Measurements from ENCODE around the gene TAPT1. TPM values are rescaled to one million over a fixed set of nuclear protein-coding genes. Genes with fewer than 3 reads are reported as not detected.
A peak's percentile ranks its signal among the peaks of the same experiment; 100 is the strongest.

Gene TAPT1
- total RNA-seq, 1 experiment from 2014 or later: 17.3 TPM

GRCh38 chr4:16229604-16230003, 3.3 kb upstream of the TAPT1 start:
- Histone ChIP-seq H3K9me3 (ENCODE audit: control insufficient read depth, insufficient read depth, low read depth, low read length) (no peaks in the 10 kb centered on the region), H3K4me3 (ENCODE audit: low read depth in 2 of 2, low read length in 2 of 2) (no peak overlapping the region), H3K36me3 (ENCODE audit: control insufficient read depth, insufficient read depth, low read length) (no peaks in the 10 kb centered on the region), H3K27ac (ENCODE audit: low read length) (no peak overlapping the region), H3K27me3 (ENCODE audit: control insufficient read depth, insufficient read depth, low read length) (no peaks in the 10 kb centered on the region), H3K4me1 (ENCODE audit: control insufficient read depth, insufficient read depth, low read length) (peaks cover 3% of the 10 kb centered on the region; the same call in 1 of the 2 replicates)
- ATAC-seq: no peak
- TF ChIP-seq REST (IDR thresholded peaks at IDR 0.05; ENCODE audit: insufficient read depth in 1 of 2, low read depth in 2 of 2, low read length in 1 of 2) (no peak), TCF7L2 (IDR thresholded peaks at IDR 0.05; ENCODE audit: low read depth, low read length) (no peak), SIN3A (IDR thresholded peaks at IDR 0.05; ENCODE audit: borderline replicate concordance, insufficient read depth, low read depth, low read length) (no peak), CTCF (IDR thresholded peaks at IDR 0.05) (no peak), POLR2AphosphoS5 (IDR thresholded peaks at IDR 0.05; ENCODE audit: low read depth, low read length) (no peak)
- ChIA-PET CTCF (no interaction called here), POLR2A (no interaction called here)
- intact Hi-C loops (cut with micrococcal nuclease; ENCODE audit: unreplicated experiment) (no loop called here), in situ Hi-C loops (cut with HindIII; ENCODE audit: low pct_unique_long_range_greater_than_20kb, low sequenced_read_pairs) (no loop called here)
- no TSS peak for BruUV-seq (replicated peaks)
- no peak for DNase-seq (ENCODE audit: low read depth, low spot score)

GRCh38 chr4:16227462-16227868, 1.2 kb upstream of the TAPT1 start:
- no peaks in the 10 kb centered on the region for H3K27me3 ChIP-seq (ENCODE audit: control insufficient read depth, insufficient read depth, low read length)
- BruUV-seq (replicated peaks): no TSS peak
- TF ChIP-seq SIN3A (IDR thresholded peaks at IDR 0.05; ENCODE audit: borderline replicate concordance, insufficient read depth, low read depth, low read length) (no peak), TCF7L2 (IDR thresholded peaks at IDR 0.05; ENCODE audit: low read depth, low read length) (no peak), REST (IDR thresholded peaks at IDR 0.05; ENCODE audit: insufficient read depth in 1 of 2, low read depth in 2 of 2, low read length in 1 of 2) (no peak), POLR2AphosphoS5 (IDR thresholded peaks at IDR 0.05; ENCODE audit: low read depth, low read length) (no peak), CTCF (IDR thresholded peaks at IDR 0.05) (no peak)
- intact Hi-C loops (cut with micrococcal nuclease; ENCODE audit: unreplicated experiment): no loop called here
- ChIA-PET CTCF (no interaction called here), POLR2A (no interaction called here)
- no peaks in the 10 kb centered on the region for H3K9me3 ChIP-seq (ENCODE audit: control insufficient read depth, insufficient read depth, low read depth, low read length)
- no peaks in the 10 kb centered on the region for H3K36me3 ChIP-seq (ENCODE audit: control insufficient read depth, insufficient read depth, low read length)
- DNase-seq (ENCODE audit: low read depth, low spot score) (no peak), ATAC-seq (no peak)
- H3K4me1 ChIP-seq (ENCODE audit: control insufficient read depth, insufficient read depth, low read length): peaks cover 6% of the 10 kb centered on the region
- in situ Hi-C loops (cut with HindIII; ENCODE audit: low pct_unique_long_range_greater_than_20kb, low sequenced_read_pairs): no loop called here
- peak overlapping the region; percentile 67 to 77 for H3K4me3 ChIP-seq (ENCODE audit: low read depth in 2 of 2, low read length in 2 of 2)
- H3K27ac ChIP-seq (ENCODE audit: low read length): peak overlapping the region; percentile 65
